ENCODE measurements around the gene SPATS2.

SPATS2 gene

DNA sequence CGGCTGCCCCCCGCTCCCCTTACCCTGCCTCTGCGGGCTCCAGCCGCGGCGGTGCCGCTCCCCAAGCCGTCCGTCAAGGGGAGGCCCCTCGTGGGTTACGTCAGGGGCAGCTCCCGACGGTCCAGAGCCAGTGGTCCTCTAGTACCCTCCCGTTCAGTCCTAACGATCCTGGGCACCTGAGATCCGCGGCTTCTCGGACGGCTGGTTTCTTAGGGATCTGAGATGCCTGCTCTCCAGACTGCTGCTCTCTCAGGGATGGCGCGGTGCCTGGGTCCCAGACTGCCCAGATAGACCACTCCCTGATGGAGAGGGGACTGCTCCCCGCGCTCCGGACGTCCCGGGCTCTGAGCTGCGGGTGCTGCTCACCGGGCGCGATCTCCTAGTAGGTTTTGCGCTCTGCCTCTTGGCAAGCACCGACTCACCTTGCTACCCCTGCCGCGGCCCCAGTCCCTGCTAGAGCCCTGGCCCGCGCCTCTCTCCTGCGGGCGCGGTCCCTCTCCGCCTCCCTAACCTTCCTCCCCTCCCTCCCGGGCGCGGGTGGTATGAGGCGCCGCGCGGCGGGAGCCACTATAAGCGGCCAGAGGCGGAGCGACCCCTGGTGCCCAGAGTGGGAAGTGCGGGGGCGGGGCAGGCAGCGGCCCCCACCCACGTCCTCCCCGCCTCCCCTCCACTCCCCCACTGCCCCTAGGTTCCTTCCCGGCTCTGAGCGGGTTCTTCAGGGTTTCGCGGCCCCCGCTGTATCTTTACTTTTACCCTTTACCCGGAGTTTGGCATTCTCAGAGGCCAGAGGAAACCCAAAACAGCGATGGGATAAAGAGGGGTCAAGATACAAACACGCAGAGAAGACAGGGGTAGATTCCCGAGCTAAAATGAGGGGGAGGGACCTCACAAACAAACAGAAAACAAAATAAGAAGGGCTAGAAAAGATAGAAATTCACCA lies 30.3 kb upstream of the SPATS2 start, which contains the start of gene C1QL4:
Gene C1QL4 (minus strand): TSS at position 544 of the 940 bp plus-strand sequence. CDS start 711 bp downstream, outside the sequence.
- peak; percentile 94 for DNase-seq

DNA sequence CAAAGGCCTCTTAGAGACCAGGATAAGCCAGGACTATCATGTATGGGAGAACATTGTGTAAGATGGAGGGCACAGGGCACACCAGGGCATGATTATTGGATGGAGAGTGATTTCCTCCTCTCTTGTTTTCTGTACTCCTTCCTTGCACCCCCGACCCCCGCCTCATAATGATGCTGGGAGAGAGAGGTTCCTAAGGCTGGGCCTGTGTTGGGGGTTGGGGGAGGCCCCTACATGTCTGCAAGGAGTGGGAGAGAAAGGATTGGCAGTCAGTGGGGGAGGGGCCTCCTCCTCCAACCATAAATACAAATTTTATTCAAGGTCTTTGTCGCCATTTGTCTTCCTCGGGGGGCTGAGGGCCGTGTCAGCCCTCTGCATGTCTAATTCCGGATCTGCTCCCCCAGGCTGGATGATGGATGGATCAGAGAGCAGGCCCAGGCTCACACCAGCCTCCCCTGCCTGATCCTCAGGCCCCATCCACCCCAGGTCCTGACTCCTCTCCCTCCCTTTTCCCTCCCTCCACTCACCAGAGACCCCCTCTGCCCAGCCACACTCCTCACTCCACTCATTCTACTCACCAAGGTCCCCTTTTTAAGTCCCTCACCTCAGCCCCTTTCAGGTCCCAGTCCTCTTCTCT lies 28.3 kb upstream of the SPATS2 start:
- DNase-seq, result no peak

DNA sequence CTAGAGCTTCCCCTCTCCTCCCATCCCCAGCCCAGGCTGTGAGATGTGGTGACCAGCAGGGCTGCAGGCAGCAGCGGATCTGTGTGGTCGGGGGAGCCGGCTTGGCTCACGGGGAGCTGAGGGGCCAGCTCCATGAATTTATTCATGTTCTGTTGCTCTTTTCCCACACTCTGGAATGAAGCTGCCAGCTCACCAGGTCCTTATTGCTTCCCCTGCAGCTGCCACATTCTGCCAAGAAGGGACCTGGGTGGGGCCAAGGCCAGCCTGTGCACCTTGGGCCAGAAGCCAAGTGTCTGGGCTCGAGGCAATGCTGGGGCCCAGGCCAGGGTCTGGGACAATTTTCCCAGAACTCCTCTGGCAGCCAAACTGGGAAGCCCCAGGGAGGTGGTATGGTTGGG lies 27.8 kb upstream of the SPATS2 start:
- no peak for DNase-seq

DNA sequence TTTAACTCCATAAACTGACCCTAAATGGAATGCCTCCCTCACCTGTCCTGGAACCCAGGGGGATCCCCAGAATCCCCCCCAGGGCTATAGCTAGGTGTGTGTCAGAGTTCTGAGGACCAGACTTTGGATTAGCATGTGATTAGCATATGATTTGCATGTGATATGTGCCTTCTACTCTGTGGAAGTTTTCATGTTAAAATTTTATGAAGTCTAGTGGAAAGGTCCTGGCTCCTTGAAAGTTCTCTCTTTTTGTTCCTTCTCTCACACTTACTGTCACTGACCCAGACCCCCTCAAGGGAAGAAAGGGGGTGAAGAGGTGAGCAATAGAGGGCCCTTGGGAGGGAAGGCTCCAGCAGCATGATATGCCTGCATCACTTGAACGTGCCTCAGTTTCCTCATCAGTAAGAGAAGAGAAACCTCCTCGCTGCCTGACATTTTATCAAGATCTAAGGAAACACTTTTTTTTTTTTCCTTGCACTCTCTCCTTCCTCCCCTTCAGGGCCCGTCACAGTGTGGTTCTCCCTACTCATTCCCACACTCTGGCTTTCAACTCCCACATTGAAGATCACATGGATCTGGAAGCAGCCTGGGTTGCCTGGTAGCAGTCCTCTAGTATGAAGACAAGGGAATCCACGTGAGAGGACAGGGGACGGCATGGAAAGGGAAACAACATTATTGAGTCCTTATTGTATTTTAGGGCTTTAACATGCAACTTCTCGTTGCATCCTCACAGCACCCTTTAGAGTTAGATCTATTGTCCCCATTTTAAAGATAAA lies 27.0 kb upstream of the SPATS2 start:
- DNase-seq, result no peak

DNA sequence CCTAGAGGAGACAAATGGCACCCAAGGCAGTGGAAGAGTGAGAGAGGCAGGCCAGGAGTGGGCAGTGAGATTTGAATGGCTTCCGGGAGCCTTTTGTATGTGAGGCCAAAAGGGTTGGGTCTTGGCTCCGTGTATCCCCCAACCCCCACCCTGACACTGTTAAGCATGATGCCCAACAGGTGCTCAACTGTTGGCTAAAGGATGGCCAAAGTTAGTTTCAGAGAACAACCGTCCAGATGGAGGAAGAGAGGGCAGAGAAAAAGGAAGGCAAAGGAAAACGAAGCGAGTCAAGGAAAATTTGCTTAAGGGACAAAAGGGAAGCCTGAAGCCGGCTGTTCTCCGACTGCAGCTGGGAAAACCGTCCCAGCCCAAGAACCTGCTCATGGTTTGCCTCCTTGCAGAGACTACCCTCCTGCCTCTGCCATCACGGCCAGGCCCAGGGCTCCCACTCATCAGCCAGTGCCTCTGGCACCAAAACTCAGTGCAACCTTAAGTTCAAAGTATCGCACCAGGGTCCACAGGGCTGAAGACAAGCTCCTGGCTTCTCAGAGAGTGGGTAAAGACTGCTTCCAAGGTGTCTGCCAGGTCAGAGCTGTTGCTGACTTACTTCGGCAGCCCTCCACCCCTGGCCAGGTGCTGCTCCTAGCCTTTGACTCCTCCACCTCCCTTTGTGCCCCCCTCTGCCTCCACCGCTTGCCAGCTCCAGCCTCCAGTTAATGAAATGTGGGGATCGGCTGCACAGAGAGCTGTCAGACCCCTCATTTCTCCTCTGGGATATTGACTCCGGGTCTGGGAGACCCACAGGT lies 26.1 kb upstream of the SPATS2 start:
- no peak for DNase-seq

DNA sequence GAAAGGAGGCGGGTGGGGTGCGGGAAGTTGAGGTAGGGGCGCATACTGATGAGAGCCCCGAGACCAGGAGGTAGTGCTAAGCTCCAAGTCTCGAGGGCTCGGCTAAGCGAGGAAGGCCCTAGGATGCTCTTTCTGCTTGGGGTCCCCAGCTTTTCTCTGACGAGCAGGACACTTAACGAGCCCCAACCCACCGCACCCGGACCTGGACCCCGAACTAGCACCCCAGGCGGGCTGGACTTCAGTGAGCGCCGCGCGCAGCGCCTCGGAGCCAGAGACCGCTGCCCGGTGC lies 25.5 kb upstream of the SPATS2 start:
- no peak for DNase-seq

DNA sequence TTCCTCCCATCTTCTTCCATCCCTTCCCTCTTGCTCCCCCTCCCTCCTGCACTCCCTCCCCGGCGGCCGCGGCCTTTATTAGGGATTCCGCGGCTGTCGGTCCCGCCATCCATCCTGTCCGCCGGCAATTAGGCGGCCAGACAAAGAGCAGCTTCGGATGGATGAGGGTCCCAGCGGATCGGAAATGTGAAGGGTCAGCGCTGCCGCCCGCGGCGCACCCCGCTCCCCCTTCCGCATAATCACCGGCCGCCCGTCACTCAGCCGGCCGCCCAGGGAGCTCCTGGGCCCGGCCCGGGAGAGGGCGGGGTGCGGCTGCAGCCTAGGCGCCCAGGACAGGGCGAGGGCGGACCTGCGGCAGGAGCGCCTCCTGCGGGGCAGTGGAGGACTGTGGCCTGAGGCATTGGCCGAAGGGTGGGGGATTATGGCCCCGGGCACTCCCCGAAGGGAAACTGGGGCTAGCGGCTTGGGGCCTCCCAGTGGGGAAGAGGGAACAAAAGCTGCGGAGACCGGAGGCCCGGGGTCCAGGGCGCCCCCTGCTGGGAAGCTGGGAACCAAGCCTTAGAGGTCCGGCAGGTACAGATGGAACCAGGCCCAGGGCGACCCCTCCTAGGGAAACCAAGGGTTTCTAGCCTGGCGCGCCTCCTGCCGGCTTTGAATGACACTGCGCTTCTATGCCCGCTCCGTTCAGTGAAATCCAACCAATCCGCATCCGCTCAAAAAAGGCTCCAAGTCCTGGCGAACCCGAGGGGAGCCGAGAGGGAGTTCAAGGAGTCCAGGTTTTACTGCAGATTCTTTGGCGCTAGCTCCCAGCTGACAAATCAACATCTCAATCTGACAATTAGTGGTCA lies 25.0 kb upstream of the SPATS2 start:
- peak; percentile 99 for DNase-seq

DNA sequence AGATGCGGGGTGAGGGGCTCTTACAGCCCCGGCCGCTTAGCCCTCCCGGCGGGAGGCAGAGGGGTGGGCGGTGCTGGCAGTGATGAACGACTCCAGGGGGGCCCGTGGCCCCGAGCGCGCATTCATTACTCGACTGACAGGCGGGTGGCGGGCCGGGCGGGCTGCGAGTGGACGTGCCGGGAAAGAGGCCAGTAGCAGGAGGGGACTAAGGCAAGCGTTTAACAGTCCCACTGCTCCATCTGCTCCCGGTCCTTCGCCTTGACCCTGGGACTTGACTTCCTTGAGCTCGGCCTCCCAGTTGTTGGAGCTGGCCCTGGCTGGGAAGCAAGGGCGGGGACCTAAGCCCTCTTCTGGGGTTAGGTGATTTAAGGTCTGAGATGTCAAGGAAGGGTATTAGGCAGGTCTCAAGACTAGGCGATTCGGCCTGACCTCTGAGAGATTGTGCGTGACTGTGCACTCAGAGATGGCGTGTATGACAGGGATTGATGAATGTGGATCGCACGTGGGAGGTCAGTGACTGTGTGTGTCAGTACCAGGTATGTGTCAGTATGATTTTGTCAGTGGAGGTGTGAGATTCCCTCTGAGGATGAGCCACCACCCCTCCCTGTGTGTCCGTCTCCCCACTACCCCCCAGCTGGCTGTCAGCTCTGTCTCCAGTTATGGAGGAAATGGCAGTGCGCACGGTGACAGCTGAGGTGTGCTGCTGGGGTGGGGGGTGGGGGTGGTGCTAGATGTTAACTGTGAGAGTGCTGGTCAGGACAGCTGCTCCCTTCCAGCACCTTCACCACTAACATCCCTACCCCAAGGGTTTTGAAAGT lies 24.1 kb upstream of the SPATS2 start:
- DNase-seq, result peak; percentile 53

DNA sequence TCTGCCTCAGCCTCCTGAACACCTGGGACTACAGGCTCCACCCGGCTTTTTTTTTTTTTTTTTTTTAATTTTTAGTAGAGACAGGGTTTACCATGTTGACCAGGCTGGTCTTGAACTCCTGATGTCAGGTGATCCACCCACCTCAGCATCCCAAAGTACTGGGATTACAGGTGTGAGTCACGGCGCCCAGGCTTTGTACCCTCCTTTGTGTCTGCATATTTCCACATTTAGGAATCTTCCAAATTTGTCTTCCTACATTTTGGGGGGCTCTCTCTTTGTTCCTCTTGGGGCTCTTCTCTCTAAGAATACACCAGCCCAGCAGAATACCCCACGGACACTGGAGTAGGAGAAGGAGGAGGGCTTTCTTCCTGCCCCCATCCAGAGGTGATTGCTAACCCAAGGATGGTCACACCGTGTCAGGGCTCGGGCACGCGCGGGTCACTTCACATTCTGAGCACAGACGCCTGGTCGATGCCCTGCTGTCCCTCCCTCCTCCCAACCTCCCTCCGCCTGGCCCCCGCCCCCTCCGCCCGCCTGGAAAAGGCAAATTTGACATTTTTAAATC lies 22.7 kb upstream of the SPATS2 start:
- no peak for DNase-seq

DNA sequence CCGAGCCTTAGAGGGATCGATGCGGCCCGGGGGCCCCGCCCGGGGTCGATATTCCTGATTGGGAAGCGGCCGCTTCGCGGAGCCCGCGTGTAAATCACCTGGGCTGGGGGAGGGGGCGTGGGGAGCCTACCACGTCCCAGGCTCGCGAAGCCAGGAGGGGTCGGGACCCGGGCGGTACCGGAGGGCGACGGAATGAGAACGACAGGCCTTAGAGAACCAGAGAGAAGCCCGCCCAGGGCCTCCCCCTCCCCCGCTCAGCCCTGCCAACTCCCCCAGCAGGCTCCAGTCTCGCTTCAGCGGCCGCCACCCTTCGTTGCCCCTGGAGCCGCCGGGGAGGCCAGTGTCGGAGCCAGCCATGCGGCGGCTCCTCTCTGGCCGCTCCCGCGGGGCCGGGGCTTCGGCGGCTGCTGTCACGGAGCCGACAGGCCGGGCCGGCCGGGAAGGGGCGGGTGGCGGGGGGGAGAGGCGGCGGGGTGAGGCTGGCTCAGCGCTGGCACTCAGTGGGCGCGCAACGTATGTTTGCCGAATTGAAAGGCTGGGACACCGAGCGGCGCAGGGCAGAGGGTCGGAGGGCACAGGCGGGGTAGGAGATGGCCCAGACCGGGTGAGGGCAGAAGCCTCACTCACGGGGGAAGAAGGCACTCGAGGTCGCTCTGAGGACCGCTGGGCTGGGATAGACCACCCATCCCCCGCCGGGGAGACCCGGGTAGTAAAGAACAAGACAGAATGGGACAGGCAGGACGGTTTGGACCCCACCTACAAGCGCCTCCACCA lies 22.0 kb upstream of the SPATS2 start:
- peak; percentile 72 for DNase-seq

DNA sequence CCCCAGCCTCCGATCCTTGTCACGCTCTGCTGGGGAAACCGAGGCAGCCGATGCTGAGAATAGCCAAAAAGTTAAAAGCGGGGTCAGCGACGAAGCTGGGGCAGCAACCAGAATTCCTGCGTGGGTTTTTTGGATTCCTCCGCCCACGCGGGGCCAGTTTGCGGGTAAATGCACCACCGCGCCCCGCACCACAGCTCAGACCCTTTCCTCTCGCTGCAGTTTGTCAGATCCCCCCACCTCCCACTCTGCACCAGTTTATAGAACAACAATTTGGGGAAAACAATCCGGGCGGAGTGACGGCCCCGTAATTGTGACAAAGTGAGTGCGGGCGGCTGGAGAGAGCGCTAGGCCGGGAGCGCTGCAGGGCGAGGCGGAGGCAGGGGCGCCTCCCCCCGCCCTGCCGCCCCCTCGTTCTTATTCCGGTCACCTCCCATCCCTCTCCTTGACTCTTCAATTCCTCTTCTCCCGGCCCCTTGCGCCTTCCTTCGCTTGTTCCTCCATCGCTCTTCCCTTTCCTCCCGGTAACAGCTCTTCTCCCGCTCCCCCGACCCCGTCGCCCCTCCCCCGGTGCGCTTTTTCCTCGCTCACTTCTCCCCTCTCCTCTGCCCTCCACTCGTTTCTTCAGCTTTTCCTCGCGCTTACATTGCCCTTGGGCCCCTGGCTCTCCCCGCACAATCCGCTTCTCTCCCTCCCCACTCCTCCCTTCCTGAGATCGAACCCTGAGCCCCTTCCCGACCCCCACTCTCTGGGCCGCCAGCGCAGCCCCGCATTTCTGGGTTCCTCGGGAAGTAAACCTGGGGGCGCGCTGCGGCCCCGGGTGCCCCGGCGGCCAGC lies 21.2 kb upstream of the SPATS2 start:
- peak; percentile 56 for DNase-seq

DNA sequence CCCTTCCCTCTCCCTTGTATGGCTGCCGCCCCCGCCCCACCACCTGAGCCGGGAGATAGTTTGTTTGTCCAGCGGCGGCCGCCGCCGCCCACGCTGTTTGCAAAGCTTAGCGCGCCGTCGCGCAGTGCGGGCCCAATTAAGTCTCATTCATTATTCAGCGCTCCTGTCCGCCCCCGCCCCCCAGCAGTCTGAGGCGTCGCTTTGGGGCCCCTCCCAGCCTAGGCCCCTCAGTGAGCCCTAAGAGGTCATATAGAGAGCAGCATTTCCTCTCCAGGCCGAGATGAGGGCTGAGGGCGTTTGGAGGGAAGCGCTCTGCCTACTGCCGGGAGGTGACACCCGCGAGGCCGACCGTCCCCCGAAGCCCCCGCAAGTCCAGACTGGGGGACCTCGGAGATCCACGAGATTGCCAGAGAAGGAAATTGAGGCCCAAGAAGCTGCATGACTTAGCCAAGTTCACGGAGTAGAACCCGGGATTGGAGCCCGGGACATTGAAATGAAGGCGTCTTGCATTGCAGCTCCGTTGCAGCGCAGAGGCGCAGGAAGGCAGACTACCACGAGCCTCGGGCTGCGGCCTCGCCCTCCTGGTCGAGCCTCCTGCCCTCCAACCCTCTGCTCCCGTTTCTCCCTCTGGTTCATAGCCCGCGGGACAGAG lies 20.5 kb upstream of the SPATS2 start, which contains the start of gene DNAJC22:
Gene DNAJC22 (plus strand): TSS at position 230 of the 652 bp plus-strand sequence. CDS start 1,985 bp downstream, outside the sequence.
- DNase-seq, result peak; percentile 59

DNA sequence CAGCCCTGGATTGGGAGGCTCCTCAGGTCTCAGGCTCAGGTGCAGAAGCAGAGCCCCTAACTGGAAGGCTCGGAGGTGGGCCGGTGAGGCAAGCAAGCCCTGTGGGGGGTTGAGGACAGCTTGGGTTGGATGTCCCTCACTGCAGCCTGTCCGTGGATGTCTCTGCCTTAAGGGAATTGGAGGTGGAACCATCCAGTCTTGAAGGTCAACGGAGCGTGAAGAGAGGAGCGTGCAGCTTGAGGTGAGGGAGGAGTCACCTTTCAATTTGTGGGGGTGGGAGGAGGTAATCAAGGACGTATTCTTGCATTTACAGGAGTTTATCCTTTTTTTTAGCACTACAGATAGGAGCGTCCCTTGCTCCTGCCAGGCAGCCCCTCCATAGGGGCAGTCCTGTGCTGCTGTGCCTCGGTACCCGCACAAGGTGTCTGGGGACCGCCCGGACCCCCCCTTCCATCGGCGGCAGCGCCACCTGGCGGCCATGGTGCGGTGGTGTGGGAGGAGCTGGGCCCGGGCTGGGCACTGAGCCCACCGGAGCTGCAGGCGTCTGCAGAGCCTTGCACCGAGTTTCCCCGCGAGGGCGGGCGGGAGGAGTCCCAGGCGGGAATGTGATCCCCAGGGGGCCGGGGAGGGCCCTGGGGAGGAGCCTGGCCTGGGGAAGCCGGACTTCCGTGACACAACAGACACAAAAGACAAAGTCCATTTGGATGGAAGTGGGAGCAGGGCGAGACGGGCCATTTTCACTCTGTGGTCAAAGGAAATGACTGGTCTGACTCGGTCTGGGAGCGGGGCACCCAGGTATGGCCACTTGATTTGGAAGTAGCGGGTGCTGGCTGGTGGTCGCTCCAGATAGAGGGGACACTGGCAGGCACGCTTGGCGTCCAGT lies 19.7 kb upstream of the SPATS2 start:
- peak; percentile 83 for DNase-seq

DNA sequence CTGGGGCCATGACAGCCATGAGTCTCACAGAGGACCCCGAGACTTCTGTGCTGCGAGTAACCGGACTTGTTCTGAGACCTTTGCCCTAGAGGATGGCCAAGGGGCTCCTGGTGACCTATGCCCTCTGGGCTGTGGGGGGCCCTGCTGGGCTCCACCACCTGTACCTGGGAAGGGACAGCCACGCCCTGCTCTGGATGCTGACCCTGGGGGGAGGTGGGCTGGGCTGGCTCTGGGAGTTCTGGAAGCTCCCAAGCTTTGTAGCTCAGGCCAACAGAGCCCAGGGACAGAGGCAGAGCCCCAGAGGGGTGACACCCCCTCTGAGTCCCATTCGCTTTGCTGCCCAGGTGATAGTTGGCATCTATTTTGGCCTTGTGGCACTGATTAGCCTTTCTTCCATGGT lies 18.5 kb upstream of the SPATS2 start:
- DNase-seq, result no peak

DNA sequence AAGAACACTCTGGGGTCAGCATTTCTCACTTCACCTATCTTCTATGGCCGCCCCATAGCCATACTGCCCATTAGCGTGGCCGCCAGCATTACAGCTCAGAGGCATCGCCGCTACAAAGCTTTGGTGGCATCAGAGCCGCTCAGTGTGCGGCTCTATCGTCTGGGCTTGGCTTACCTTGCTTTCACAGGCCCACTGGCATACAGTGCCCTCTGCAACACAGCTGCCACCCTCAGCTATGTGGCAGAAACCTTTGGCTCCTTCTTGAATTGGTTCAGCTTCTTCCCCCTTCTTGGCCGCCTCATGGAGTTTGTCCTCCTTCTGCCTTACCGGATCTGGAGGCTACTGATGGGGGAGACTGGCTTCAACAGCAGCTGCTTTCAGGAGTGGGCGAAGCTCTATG lies 18.0 kb upstream of the SPATS2 start:
- DNase-seq, result no peak

DNA sequence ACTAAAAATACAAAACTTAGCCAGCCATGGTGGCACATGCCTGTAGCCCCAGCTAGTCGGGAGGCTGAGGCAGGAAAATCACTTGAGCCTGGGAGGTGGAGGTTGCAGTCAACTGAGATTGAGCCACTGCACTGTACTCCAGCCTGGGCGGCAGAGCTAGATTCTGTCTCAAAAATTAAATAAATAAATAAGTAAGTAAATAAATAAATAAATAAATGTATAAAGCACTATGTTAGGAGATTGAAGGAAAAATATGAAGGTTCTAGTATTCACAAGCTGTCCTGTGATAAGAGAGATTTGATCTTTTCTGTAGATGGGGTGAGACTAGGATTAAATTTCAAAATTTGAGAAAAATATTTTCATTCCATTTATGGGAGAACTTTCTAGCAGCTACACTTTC lies 14.9 kb upstream of the SPATS2 start:
- no peak for DNase-seq

DNA sequence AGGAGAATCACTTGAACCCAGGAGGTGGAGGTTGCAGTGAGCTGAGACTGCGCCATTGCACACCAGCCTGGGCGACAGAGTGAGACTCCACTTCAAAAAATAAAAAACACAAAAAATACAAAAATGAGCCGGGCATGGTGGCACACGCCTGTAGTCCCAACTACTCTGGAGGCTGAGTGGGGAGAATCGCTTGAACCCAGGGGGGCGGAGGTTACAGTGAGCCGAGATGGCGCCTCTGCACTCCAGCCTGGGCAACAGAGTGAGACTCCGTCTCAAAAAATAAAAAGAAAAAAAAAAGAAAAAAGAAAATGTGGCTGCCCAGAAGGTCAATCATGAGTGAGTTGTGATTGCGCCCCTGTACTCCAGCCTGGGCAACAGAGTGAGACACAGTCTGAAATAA lies 11.3 kb upstream of the SPATS2 start:
- DNase-seq, result no peak

Measured in NCI-H82 (cell line).